ENCODE results near the gene ERMAP.

GRCh38 chr1:42806593-42806992, 10.3 kb upstream of the ERMAP start:
- TF ChIP-seq ESRRA (IDR thresholded peaks at IDR 0.05; ENCODE audit: low read length) (no peak), ZBED1 (IDR thresholded peaks at IDR 0.05; ENCODE audit: borderline replicate concordance) (no peak), SRF (IDR thresholded peaks at IDR 0.05; ENCODE audit: low read depth in 2 of 2, low read length in 2 of 2) (no peak), PBX3 (IDR thresholded peaks at IDR 0.05; ENCODE audit: insufficient replicate concordance, low read depth, low read length) (no peak), CTCF (IDR thresholded peaks at IDR 0.05 in 2 of 3, conservative IDR thresholded peaks at IDR 0.05 in 1 of 3; ENCODE audit: control insufficient read depth in 2 of 3, extremely low read depth in 1 of 3, insufficient read depth in 1 of 3, low read depth in 3 of 3, low read length in 3 of 3) (no peak), RFX5 (IDR thresholded peaks at IDR 0.05; ENCODE audit: low read depth, low read length) (no peak), SUZ12 (IDR thresholded peaks at IDR 0.05; ENCODE audit: unreplicated experiment) (no peak), SIN3A (IDR thresholded peaks at IDR 0.05; ENCODE audit: low read depth, low read length) (no peak), POLR2AphosphoS5 (IDR thresholded peaks at IDR 0.05; ENCODE audit: low read length) (no peak), EZH2 (IDR thresholded peaks at IDR 0.05; ENCODE audit: borderline replicate concordance, control insufficient read depth, low read depth, low read length) (no peak), CHD2 (IDR thresholded peaks at IDR 0.05; ENCODE audit: borderline replicate concordance, low read depth, low read length) (no peak), REST (IDR thresholded peaks at IDR 0.05; ENCODE audit: low read depth, low read length) (no peak), JUND (IDR thresholded peaks at IDR 0.05; ENCODE audit: low read depth, low read length) (no peak)
